GM12878 (cell line): ENCODE results near the gene ELL. TPM values are rescaled to one million over a fixed set of nuclear protein-coding genes. Genes with fewer than 3 reads are reported as not detected.

ENCODE experiments used
- ATAC-seq: fragments of 200-7000 bp; cut with Tn5 transposase; 3 replicates; pipeline ENCODE4 v1.9.1; 2020; ENCODE audit warnings: mild to moderate bottlenecking, moderate library complexity
- BruUV-seq: library from RNA; stranded (reverse); fragments of 400-500 nt; replicated peaks from 2 replicates; lab custom pipeline; 2021; lab: Mats Ljungman, UMichigan
- CTCF ChIA-PET: fragments of 300-600 bp; sonication (Branson Sonifier 250); formaldehyde crosslinking; extraction: SDS; loops from one replicate; lab custom pipeline; 2021; ENCODE audit warnings: inconsistent platforms; lab: Yijun Ruan, JAX
- POLR2A ChIA-PET: fragments of 350-600 bp; formaldehyde crosslinking; extraction: SDS; loops from one replicate; lab custom pipeline; 2021; ENCODE audit warnings: inconsistent platforms; lab: Charles Lee
- RAD21 ChIA-PET: fragments of 300-600 bp; sonication (Branson Sonifier 250); formaldehyde crosslinking; loops from one replicate; lab custom pipeline; 2023; ENCODE audit warnings: antibody characterized with exemption; ENCODE audit not compliant: unreplicated experiment; lab: Charles Lee
- SMC1A ChIA-PET: fragments of 300-600 bp; sonication (Branson Sonifier 250); formaldehyde crosslinking; loops from one replicate; lab custom pipeline; 2023; ENCODE audit not compliant: unreplicated experiment, uncharacterized antibody; lab: Charles Lee
- DNase-seq: peaks from one replicate; pipeline ENCODE4 v3.0.0-alpha.2; 2011; ENCODE audit warnings: low read depth, low spot score
- FAIRE-seq: peaks from 3 replicates; lab custom pipeline; 2011; peaks lifted over from hg19 to GRCh38; lab: Jason Lieb, UNC
- H2AFZ ChIP-seq: 2 replicates; pipeline ENCODE4 v1.6.0; 2011; ENCODE audit warnings: low read depth, low read length, control low read depth; ENCODE audit not compliant: control insufficient read depth
- H3K27ac ChIP-seq: 2 replicates; pipeline ENCODE4 v1.5.1; 2011; ENCODE audit warnings: control low read depth; ENCODE audit not compliant: control insufficient read depth, insufficient read depth
- H3K27me3 ChIP-seq, 2 experiments: replicated peaks in 1 of 2; 2 replicates each; pipeline versions ENCODE4 v1.6.0 to v1.6.1; 2011; ENCODE audit warnings: low read length in 1 of 2; ENCODE audit not compliant: control insufficient read depth in 2 of 2, insufficient read depth in 2 of 2
- H3K36me3 ChIP-seq, 2 experiments: 2 replicates each; pipeline ENCODE4 v1.5.1; 2011; ENCODE audit warnings: low read length in 1 of 2; ENCODE audit not compliant: control insufficient read depth in 2 of 2, insufficient read depth in 2 of 2
- H3K4me1 ChIP-seq: 2 replicates; pipeline ENCODE4 v1.6.1; 2011; ENCODE audit warnings: mild to moderate bottlenecking, low read length, moderate library complexity, mixed read lengths; ENCODE audit not compliant: control insufficient read depth, insufficient read depth
- H3K4me2 ChIP-seq: 2 replicates; pipeline ENCODE4 v1.6.0; 2011; ENCODE audit warnings: control low read depth; ENCODE audit not compliant: control insufficient read depth, insufficient read depth
- H3K4me3 ChIP-seq: fragments of 200-600 bp; sonication (generic); 2 replicates; pipeline ENCODE4 v1.5.1; 2016
- H3K79me2 ChIP-seq: 2 replicates; pipeline ENCODE4 v1.6.0; 2011; ENCODE audit warnings: low read length; ENCODE audit not compliant: control insufficient read depth, insufficient read depth
- H3K9ac ChIP-seq: 2 replicates; pipeline ENCODE4 v1.8.0; 2011; ENCODE audit warnings: low read length, control low read depth, mixed read lengths; ENCODE audit not compliant: control insufficient read depth, insufficient read depth
- H3K9me3 ChIP-seq: replicated peaks from 3 replicates; pipeline ENCODE4 v1.5.1; 2011; ENCODE audit warnings: mild to moderate bottlenecking, low read length; ENCODE audit not compliant: control insufficient read depth, insufficient read depth
- H4K20me1 ChIP-seq: 2 replicates; pipeline ENCODE4 v1.6.0; 2011; ENCODE audit not compliant: control insufficient read depth, insufficient read depth
- CBX3 ChIP-seq: fragments of 200-600 bp; sonication (generic); IDR thresholded peaks from 2 replicates; pipeline ENCODE4 v1.6.1; 2016; ENCODE audit warnings: low read depth, borderline replicate concordance
- CTCF ChIP-seq, 3 experiments: IDR thresholded peaks in 2 of 3; conservative IDR thresholded peaks in 1 of 3; 2 replicates each; pipeline ENCODE4 v1.5.1; 2011; ENCODE audit warnings: low read depth in 3 of 3, low read length in 3 of 3, mild to moderate bottlenecking in 3 of 3, control low read depth in 2 of 3, moderate library complexity in 2 of 3, inconsistent platforms in 1 of 3, mixed read lengths in 1 of 3; ENCODE audit not compliant: control insufficient read depth in 2 of 3, insufficient read depth in 1 of 3; ENCODE audit errors: extremely low read depth in 1 of 3
- KLF5 ChIP-seq: fragments of 450-650 bp; IDR thresholded peaks from 2 replicates; pipeline ENCODE4 v1.6.1; 2014; ENCODE audit warnings: mild to moderate bottlenecking; ENCODE audit not compliant: partially characterized antibody
- MLLT1 ChIP-seq: fragments of 450-650 bp; IDR thresholded peaks from 2 replicates; pipeline ENCODE4 v1.6.1; 2016; ENCODE audit warnings: mild to moderate bottlenecking
- MTA2 ChIP-seq: fragments of 450-650 bp; IDR thresholded peaks from 2 replicates; pipeline ENCODE4 v1.6.1; 2016; ENCODE audit warnings: low read depth, mild to moderate bottlenecking, moderate library complexity
- MYB ChIP-seq: fragments of 150-350 bp; IDR thresholded peaks from 2 replicates; pipeline ENCODE4 v1.6.1; 2014; ENCODE audit warnings: mild to moderate bottlenecking, low read depth, low read length, borderline replicate concordance
- NFYA ChIP-seq: IDR thresholded peaks from 2 replicates; pipeline ENCODE4 v1.6.1; 2011; ENCODE audit warnings: low read depth, mild to moderate bottlenecking, low read length, improper control_type of control experiment, borderline replicate concordance
- SMARCA5 ChIP-seq: fragments of 450-650 bp; IDR thresholded peaks from 2 replicates; pipeline ENCODE4 v1.6.1; 2017; ENCODE audit warnings: mild to moderate bottlenecking
- USF1 ChIP-seq: IDR thresholded peaks from 2 replicates; pipeline ENCODE4 v1.6.1; 2011; ENCODE audit warnings: borderline replicate concordance, low read depth, mild to moderate bottlenecking, moderate library complexity, mixed read lengths, low read length; ENCODE audit not compliant: insufficient read depth; ENCODE audit errors: extremely low read length
- ZNF207 ChIP-seq: fragments of 450-650 bp; IDR thresholded peaks from 2 replicates; pipeline ENCODE4 v1.6.1; 2014; ENCODE audit warnings: antibody characterized with exemption, mild to moderate bottlenecking, borderline replicate concordance
- WGBS: methylation state at CpG from one replicate; pipeline ENCODE4 v1.1.6; 2016; ENCODE audit warnings: low lambda C conversion rate; ENCODE audit not compliant: insufficient replicate concordance, insufficient coverage; ENCODE audit errors: missing lambda C conversion rate; 5-methylcytosine and 5-hydroxymethylcytosine counted together
- in situ Hi-C: fragments of 300-500 bp; cut with MboI; formaldehyde crosslinking; loops from 9 replicates; pipeline ENCODE4 v1.14.3; 2018; ENCODE audit warnings: mixed read lengths
- intact Hi-C: fragments of 100-400 bp; cut with micrococcal nuclease; formaldehyde crosslinking; loops from one replicate; pipeline ENCODE4 v1.14.2; 2022; ENCODE audit not compliant: unreplicated experiment
- polyA plus RNA-seq, 11 experiments: library from polyadenylated mRNA; depleted of rRNA in 4 of 11; unstranded in 6 of 11; stranded (reverse) in 5 of 11; fragments of >200 nt; fragmentation: Nextera tagmentation in 4 of 11; fragmentation: Illumina TruSeq in 1 of 11; extraction: Ambion mirVana in 4 of 11; extraction: Trizol in 1 of 11; gene quantifications; 1 replicate in 1 of 11; 2 replicates in 10 of 11; pipeline versions ENCODE4 v1.2.1 to v1.2.3, GENCODE V29; 2011 to 2016; ENCODE audit warnings: inconsistent platforms in 2 of 11, missing spikeins in 2 of 11, low read depth in 1 of 11
- total RNA-seq, 4 experiments: library from RNA; depleted of rRNA in 3 of 4; stranded (reverse); fragments of >200 nt in 3 of 4; fragmentation: Illumina TruSeq in 1 of 4; extraction: Trizol in 1 of 4; gene quantifications; 2 replicates each; pipeline versions ENCODE4 v1.2.1 to v1.2.3, GENCODE V29; 2013 to 2021

Gene ELL
- total and polyA plus RNA-seq, 10 of the 15 experiments (the other 5 are each of a cell fraction or from before 2014, with no cell fraction given) = 0.91 to 25.0 (median 9.1) TPM

- TF ChIP-seq KLF5 (no peak), CTCF (IDR thresholded peaks at IDR 0.05 in 2 of 3, conservative IDR thresholded peaks at IDR 0.05 in 1 of 3; ENCODE audit: control insufficient read depth in 2 of 3, extremely low read depth in 1 of 3, insufficient read depth in 1 of 3, low read depth in 3 of 3, low read length in 3 of 3) (peak in 2 of 3 experiments; percentile 14 to 34; a peak in 2 of 6 replicates), ZNF207 (0 out of 2 replicates have a peak, but pooled peaks have one; percentile 53), NFYA (no peak), MTA2 (no peak), CBX3 (no peak), MYB (no peak)
Observed at GRCh38 chr19:18419195-18419698, 102.6 kb downstream of the ELL start, which contains the start of gene SSBP4 (continued).

- 33% methylated on average over 39 of the region's 39 CpGs for WGBS
- no peak overlapping the region for H3K9ac ChIP-seq
- DNase-seq = no peak
- H3K36me3 ChIP-seq = no peaks in the 10 kb centered on the region
- ChIA-PET POLR2A (interaction anchor here (0.5 to 2.6 kb wide), 9 partner anchors 10 to 242 kb away, joined by 3 to 9 read pairs (median 3); no protein-coding TSS in a partner anchor), RAD21 (interaction anchor here (0.6 to 2.1 kb wide), 5 partner anchors 10 to 425 kb away, joined by 3 to 7 read pairs (median 4); partner anchors contain the start of gene LSM4), SMC1A (interaction anchor here (1.1 to 2.6 kb wide), 5 partner anchors 10 to 79 kb away, joined by 3 to 11 read pairs (median 5); no protein-coding TSS in a partner anchor), CTCF (interaction anchor here (0.8 to 2.0 kb wide), 8 partner anchors 9 to 139 kb away, joined by 3 to 6 read pairs (median 5); partner anchors contain the start of gene GDF15)
- intact Hi-C loops (loop anchor here (10.0 kb wide), 1 partner anchor 214 kb away; the partner anchor contains the start of gene RAB3A), in situ Hi-C loops (no loop called here)
- H3K27me3 ChIP-seq = no peaks in the 10 kb centered on the region
- peaks cover 73% of the 10 kb centered on the region for H3K4me1 ChIP-seq
- no peaks in the 10 kb centered on the region for H3K9me3 ChIP-seq
- peak overlapping the region; percentile 72 for H3K27ac ChIP-seq
- ATAC-seq = no peak
- H3K79me2 ChIP-seq = peaks cover 44% of the 10 kb centered on the region
- TF ChIP-seq MLLT1 (peak; percentile 96), SMARCA5 (0 out of 2 replicates have a peak, but pooled peaks have one; percentile 2), MTA2 (0 out of 2 replicates have a peak, but pooled peaks have one; percentile 21), USF1 (no peak)
- peak overlapping the region; percentile 41; the same call in 1 of the 2 replicates for H3K4me3 ChIP-seq
- no peaks in the 10 kb centered on the region for H4K20me1 ChIP-seq
- no TSS peak for BruUV-seq
- FAIRE-seq = peak; percentile 61
- peak overlapping the region; percentile 94 for H3K4me2 ChIP-seq
- H2AFZ ChIP-seq = peak overlapping the region; percentile 66
Observed at GRCh38 chr19:18418483-18419194, 103.2 kb downstream of the ELL start.
